Dermis lymphatic vessel endothelial cell (primary cell): ENCODE data around the gene LETM1. TPM values are rescaled to one million over a fixed set of nuclear protein-coding genes. Genes with fewer than 3 reads are reported as not detected.

ENCODE experiments used
- total RNA-seq: library from RNA; depleted of rRNA; stranded (reverse); fragments of >200 nt; gene quantifications from 2 replicates; pipeline ENCODE4 v1.2.1, GENCODE V29; 2014

Gene LETM1
- 56.9 and 67.6 TPM in 2 replicates for total RNA-seq

GRCh38 chr4:1856071-1856942, at the start of gene LETM1:
TSS of gene LETM1 (minus strand) at chr4:1856156. CDS start at chr4:1855950, 206 bp downstream.

GRCh38 chr4:1870578-1871443, 14.9 kb upstream of the LETM1 start, which contains the start of gene NSD2:
TSS of gene NSD2 (plus strand) at chr4:1871393. CDS start at chr4:1900655, 29,262 bp downstream.

GRCh38 chr4:1792832-1793495, 63.0 kb downstream of the LETM1 start, which contains the start of gene FGFR3:
TSS of gene FGFR3 (plus strand) at chr4:1793293. CDS start at chr4:1793935, 642 bp downstream.

Other genes starting within 250 kb of the LETM1 start
- gene FAM53A, start 171.8 kb downstream of the LETM1 start, total RNA-seq: 0.65 and 2.1 TPM in 2 replicates
- gene SLBP, start 143.8 kb downstream of the LETM1 start, total RNA-seq: 42.3 and 50.2 TPM in 2 replicates
- gene TMEM129, start 134.8 kb downstream of the LETM1 start, total RNA-seq: 22.6 and 28.4 TPM in 2 replicates
- 3.8 and 4.0 TPM in 2 replicates for gene TACC3, start 134.6 kb downstream of the LETM1 start, total RNA-seq
- gene FGFR3, start 62.9 kb downstream of the LETM1 start, total RNA-seq: 1.3 TPM in 2 replicates
- 33.3 and 33.6 TPM in 2 replicates for gene NSD2, start 15.2 kb upstream of the LETM1 start, total RNA-seq
- 9.0 and 12.0 TPM in 2 replicates for gene NELFA, start 152.8 kb upstream of the LETM1 start, total RNA-seq
- under 0.01 TPM in 1 of 2 replicates, not detected in the other for gene NAT8L, start 203.2 kb upstream of the LETM1 start, total RNA-seq